HAP-1 (cell line): ENCODE data around the gene HSPA1L.
A peak's percentile ranks its signal among the peaks of the same experiment; 100 is the strongest.

ENCODE experiments used
- DNase-seq, 2 experiments: peaks; one replicate each; pipeline ENCODE4 v3.0.0-alpha.2; 2016 to 2020; ENCODE audit warnings: low spot score in 2 of 2
- H3K27me3 ChIP-seq: fragments of 250-450 bp; sonication (Bioruptor Pico); 2 replicates; pipeline ENCODE4 v1.5.1; 2020; ENCODE audit warnings: low read depth, mild to moderate bottlenecking, moderate library complexity
- H3K36me3 ChIP-seq: fragments of 250-450 bp; sonication (Bioruptor Pico); replicated peaks from 2 replicates; pipeline ENCODE4 v1.5.1; 2020; ENCODE audit warnings: mild to moderate bottlenecking
- H3K4me1 ChIP-seq: fragments of 250-450 bp; sonication (Bioruptor Pico); 2 replicates; pipeline ENCODE4 v1.5.1; 2020; ENCODE audit warnings: mild to moderate bottlenecking
- H3K4me3 ChIP-seq: fragments of 250-450 bp; sonication (Bioruptor Pico); 2 replicates; pipeline ENCODE4 v1.5.1; 2020; ENCODE audit warnings: mild to moderate bottlenecking, moderate library complexity
- H3K9me3 ChIP-seq: fragments of 250-450 bp; sonication (Bioruptor Pico); 2 replicates; pipeline ENCODE4 v1.5.1; 2020; ENCODE audit warnings: mild to moderate bottlenecking, moderate library complexity
- in situ Hi-C: fragments of 300-500 bp; cut with MboI; formaldehyde crosslinking; loops from 3 replicates; pipeline ENCODE4 v1.14.3; 2020; ENCODE audit warnings: low sequenced_read_pairs, inconsistent platforms, mixed read lengths

HSPA1L gene

DNA sequence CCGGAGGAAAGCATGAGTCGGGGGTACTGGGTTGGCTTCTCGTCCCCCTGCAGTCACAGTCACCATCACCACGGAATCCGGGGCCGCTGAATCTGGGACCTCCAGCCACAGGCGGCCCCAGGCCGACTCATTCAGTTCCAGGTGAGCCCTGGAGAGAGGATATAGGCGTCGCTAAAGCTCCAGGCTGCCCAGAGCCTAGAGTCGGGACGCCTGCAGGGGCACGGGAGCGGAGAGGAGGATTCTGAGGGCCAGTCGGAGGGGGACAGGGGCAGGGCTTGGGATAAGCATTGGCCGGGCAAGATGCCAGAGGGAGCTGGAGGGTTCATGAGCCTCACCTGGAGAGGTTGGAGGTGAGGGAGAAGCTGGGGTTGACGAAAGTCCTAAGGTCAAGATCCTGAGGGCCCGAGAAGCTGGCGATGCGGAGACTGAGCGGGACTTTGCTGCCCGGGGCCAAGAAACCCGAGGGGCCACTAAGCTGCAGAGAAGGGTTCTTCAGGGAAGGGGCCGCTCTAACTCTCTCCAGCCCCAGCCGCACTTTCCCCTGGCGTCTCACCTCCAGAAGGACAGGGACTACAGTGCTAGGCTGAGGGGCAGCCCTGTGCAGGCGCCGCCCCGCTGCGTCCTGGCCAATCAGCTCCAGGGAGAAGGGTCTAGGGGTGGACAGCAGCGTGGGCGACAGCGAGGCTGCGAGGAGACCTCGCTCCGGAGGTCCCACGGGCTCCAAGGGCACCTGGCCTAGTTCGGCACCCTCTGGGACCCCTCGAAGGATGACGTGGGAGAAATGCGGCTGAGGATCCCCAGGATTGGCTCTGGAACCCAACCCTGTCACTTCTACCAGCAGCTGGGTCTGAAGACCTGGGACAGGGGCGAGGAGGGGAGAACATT, 48.9 kb downstream of the HSPA1L start:
- no peak overlapping the region for H3K4me3 ChIP-seq
- H3K4me1 ChIP-seq: peaks cover 5% of the 10 kb centered on the region
- H3K27me3 ChIP-seq: no peaks in the 10 kb centered on the region
- H3K9me3 ChIP-seq: no peaks in the 10 kb centered on the region
- DNase-seq: no peak
- H3K36me3 ChIP-seq: peaks cover 40% of the 10 kb centered on the region
- in situ Hi-C loops: no loop called here

- H3K4me3 ChIP-seq: no peak overlapping the region
- H3K9me3 ChIP-seq: no peaks in the 10 kb centered on the region
- H3K27me3 ChIP-seq: no peaks in the 10 kb centered on the region
- in situ Hi-C loops: no loop called here
- peaks cover 5% of the 10 kb centered on the region for H3K4me1 ChIP-seq
- H3K36me3 ChIP-seq: peaks cover 46% of the 10 kb centered on the region
- DNase-seq: no peak
These were observed 49.5 kb downstream of the HSPA1L start for GRCh38 chr6:31765559-31765909.

- Histone ChIP-seq H3K36me3 (peaks cover 59% of the 10 kb centered on the region), H3K9me3 (no peaks in the 10 kb centered on the region), H3K27me3 (no peaks in the 10 kb centered on the region), H3K4me1 (peaks cover 5% of the 10 kb centered on the region), H3K4me3 (no peak overlapping the region)
- in situ Hi-C loops: no loop called here
- DNase-seq: no peak
These were observed 50.9 kb downstream of the HSPA1L start for GRCh38 chr6:31764198-31764597.

DNA sequence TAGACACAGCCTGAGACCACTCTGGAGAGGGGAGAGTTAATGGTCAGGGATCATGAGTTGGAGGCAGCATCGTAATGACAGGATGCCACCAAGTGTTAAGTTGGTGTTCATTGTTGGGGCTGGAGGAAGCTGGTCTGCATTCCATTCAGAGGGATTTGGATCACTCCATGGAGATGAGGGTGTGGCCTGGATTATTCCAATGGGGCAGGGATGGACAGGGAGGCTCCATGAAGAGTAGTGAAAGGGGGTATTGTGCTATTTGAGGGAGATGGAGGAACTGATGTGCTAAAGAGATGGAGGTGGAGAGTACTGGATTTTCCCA, 51.5 kb downstream of the HSPA1L start:
- Histone ChIP-seq H3K36me3 (peaks cover 65% of the 10 kb centered on the region), H3K27me3 (no peaks in the 10 kb centered on the region), H3K4me1 (peaks cover 5% of the 10 kb centered on the region), H3K9me3 (no peaks in the 10 kb centered on the region), H3K4me3 (no peak overlapping the region)
- peak; percentile 64 to 74 for DNase-seq
- in situ Hi-C loops: no loop called here

DNA sequence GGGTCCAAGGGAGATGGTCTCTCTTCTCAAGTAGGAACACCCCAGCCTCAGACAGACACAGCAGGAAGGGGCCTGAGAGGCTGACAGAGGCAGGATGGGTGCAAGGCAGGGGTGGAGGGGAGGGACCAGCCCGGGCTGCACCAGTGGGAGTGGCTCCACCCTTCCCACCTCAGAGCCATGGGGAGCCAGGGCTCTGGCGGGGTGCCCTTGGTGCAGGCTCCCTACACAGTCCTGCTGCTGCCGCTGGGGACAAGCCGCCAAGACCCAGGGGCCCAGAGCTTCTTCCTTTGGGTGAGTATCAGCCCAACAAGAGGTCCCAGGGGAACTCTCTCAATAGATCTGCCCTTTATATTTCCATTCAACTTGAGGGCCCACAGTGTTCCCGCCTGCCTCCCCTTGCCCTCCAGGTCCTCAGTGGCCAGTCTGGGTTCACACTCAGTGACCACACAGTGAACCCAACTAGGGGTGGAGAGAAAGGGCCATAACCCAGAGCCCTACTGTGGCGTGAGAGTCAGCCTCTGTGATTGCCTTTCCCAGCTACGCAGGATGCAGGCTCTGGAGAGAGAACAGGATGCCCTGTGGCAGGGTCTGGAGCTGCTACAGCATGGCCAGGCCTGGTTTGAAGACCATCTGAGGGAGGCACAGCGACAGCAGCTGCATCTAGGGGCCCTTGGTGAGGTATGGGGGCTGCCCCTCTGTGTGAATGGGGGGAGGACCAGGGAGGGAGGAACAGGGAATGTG, 52.0 kb downstream of the HSPA1L start:
- Histone ChIP-seq H3K4me3 (no peak overlapping the region), H3K9me3 (no peaks in the 10 kb centered on the region), H3K4me1 (peaks cover 5% of the 10 kb centered on the region), H3K27me3 (no peaks in the 10 kb centered on the region), H3K36me3 (peaks cover 71% of the 10 kb centered on the region)
- DNase-seq: no peak
- in situ Hi-C loops: no loop called here

DNA sequence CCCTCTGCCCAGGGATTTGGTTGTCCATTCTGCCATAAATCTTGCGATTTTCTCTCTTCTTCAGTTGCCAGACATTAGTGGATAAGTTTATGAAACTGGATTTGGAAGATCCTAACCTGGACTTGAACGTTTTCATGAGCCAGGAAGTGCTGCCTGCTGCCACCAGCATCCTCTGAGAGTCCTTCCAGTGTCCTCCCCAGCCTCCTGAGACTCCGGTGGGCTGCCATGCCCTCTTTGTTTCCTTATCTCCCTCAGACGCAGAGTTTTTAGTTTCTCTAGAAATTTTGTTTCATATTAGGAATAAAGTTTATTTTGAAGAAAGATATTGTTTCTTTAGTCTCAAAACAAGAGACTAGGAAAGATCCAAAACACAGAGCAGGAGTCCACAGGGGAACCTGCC, 52.7 kb downstream of the HSPA1L start, which contains the start of gene SAPCD1:
SAPCD1 (plus strand) TSS at position 301 of the 400 bp plus-strand sequence. CDS start 399 bp downstream, outside the sequence.
- Histone ChIP-seq H3K9me3 (no peaks in the 10 kb centered on the region), H3K4me1 (peaks cover 5% of the 10 kb centered on the region), H3K36me3 (peaks cover 77% of the 10 kb centered on the region), H3K4me3 (no peak within 1 kb of the TSS), H3K27me3 (no peaks in the 10 kb centered on the region)
- in situ Hi-C loops: no loop called here
- no peak for DNase-seq

GRCh38 chr6:31761343-31761742, 53.7 kb downstream of the HSPA1L start:
- Histone ChIP-seq H3K9me3 (no peaks in the 10 kb centered on the region), H3K36me3 (peaks cover 77% of the 10 kb centered on the region), H3K4me3 (no peak overlapping the region), H3K4me1 (peaks cover 5% of the 10 kb centered on the region), H3K27me3 (no peaks in the 10 kb centered on the region)
- no peak for DNase-seq
- in situ Hi-C loops: no loop called here

GRCh38 chr6:31760790-31761189, 54.3 kb downstream of the HSPA1L start:
- Histone ChIP-seq H3K4me3 (no peak overlapping the region), H3K36me3 (peaks cover 77% of the 10 kb centered on the region), H3K27me3 (no peaks in the 10 kb centered on the region), H3K9me3 (no peaks in the 10 kb centered on the region), H3K4me1 (peaks cover 5% of the 10 kb centered on the region)
- in situ Hi-C loops: no loop called here
- DNase-seq: no peak
